ENCODE data around the gene CDK17. TPM values are rescaled to one million over a fixed set of nuclear protein-coding genes. Genes with fewer than 3 reads are reported as not detected.

CDK17 gene
- total and polyA plus RNA-seq, 2 of the 8 experiments (the other 6 are each of a cell fraction or from before 2014, with no cell fraction given): 5.8 to 20.0 TPM

DNA sequence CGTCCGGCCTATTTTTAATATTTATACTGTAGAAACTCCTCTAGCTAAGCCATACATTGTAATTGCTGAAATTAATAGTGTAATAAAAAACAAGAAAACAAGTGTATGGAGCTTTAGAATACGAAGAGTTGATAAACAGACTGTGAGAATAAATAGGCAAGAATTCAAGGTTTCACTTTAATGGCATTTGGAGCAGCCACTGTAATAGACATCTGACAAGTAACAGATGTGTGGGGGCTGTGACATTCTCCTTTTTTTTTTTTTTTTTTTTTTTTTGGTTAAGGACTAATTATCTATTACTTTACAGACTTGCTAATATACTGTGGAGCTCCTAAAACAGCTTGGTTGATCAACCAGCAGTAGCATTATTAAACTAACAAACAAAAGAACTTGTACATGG is 47.0 kb upstream of the CDK17 start (continued):
- TF ChIP-seq JUND (IDR thresholded peaks at IDR 0.05; ENCODE audit: low read length) (no peak), RAD21 (IDR thresholded peaks at IDR 0.05 in 1 of 2, conservative IDR thresholded peaks at IDR 0.05 in 1 of 2; ENCODE audit: low read depth in 2 of 2, low read length in 2 of 2) (no peak), ASH2L (IDR thresholded peaks at IDR 0.05; ENCODE audit: low read length) (no peak), BACH1 (IDR thresholded peaks at IDR 0.05; ENCODE audit: low read length) (no peak), NRF1 (IDR thresholded peaks at IDR 0.05; ENCODE audit: low read depth, low read length) (no peak)
